Measurements from ENCODE around the gene TTC24.
"Not testable (repeated sequence)": the region's sequence is repeated elsewhere in the genome, so short reads cannot be mapped to it uniquely, and the experiment has no call there.

Gene TTC24

GRCh38 chr1:156619582-156619955 is 40.0 kb downstream of the TTC24 start:
- H3K27me3 Mint-ChIP-seq (ENCODE audit: low read depth), result peaks cover 78% of the 10 kb centered on the region
- no peak overlapping the region for H3K27ac Mint-ChIP-seq
- H3K4me3 Mint-ChIP-seq, result no peak overlapping the region
- peaks cover 1% of the 10 kb centered on the region for H3K36me3 Mint-ChIP-seq (ENCODE audit: low read depth)
- peaks cover 5% of the 10 kb centered on the region for H3K4me1 Mint-ChIP-seq (ENCODE audit: low read depth)
- no peaks in the 10 kb centered on the region for H3K9me3 Mint-ChIP-seq

- Mint-ChIP-seq H3K27ac (no peak overlapping the region), H3K4me3 (peak overlapping the region; percentile 53), H3K4me1 (ENCODE audit: low read depth) (peaks cover 11% of the 10 kb centered on the region), H3K36me3 (ENCODE audit: low read depth) (peaks cover 1% of the 10 kb centered on the region), H3K9me3 (no peaks in the 10 kb centered on the region), H3K27me3 (ENCODE audit: low read depth) (peaks cover 74% of the 10 kb centered on the region)
Measured at GRCh38 chr1:156622581-156623297, 43.2 kb downstream of the TTC24 start.

- no peak overlapping the region for H3K4me3 Mint-ChIP-seq
- peaks cover 10% of the 10 kb centered on the region for H3K4me1 Mint-ChIP-seq (ENCODE audit: low read depth)
- peaks cover 1% of the 10 kb centered on the region for H3K36me3 Mint-ChIP-seq (ENCODE audit: low read depth)
- no peaks in the 10 kb centered on the region for H3K9me3 Mint-ChIP-seq
- H3K27me3 Mint-ChIP-seq (ENCODE audit: low read depth), result peaks cover 77% of the 10 kb centered on the region
- no peak overlapping the region for H3K27ac Mint-ChIP-seq
Measured at GRCh38 chr1:156623946-156624813, 44.7 kb downstream of the TTC24 start.

DNA sequence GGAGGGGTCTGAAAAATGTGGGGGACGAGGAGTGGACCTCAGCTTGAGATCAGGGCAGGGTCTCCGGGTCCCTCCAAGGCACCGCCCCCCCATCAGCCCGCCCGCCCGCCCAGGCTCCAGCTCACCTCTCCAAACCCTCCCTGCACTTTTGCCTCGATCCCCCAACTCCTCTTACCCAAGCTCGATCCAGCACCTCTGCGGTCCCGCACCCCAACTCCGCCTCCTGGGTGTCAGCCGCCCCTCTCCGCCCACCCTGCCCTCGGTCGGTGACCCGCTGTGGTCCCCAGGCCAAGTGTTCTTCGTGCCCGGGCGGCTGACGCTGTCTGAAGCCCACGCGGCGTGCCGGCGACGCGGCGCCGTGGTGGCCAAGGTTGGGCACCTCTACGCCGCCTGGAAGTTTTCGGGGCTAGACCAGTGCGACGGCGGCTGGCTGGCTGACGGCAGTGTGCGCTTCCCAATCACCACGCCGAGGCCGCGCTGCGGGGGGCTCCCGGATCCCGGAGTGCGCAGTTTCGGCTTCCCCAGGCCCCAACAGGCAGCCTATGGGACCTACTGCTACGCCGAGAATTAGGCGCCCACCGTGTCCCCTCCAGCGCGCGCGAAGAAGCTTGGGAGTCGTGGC is 45.4 kb downstream of the TTC24 start:
- peaks cover 1% of the 10 kb centered on the region for H3K36me3 Mint-ChIP-seq (ENCODE audit: low read depth)
- no peak overlapping the region for H3K4me3 Mint-ChIP-seq
- H3K4me1 Mint-ChIP-seq (ENCODE audit: low read depth), result peaks cover 9% of the 10 kb centered on the region
- no peaks in the 10 kb centered on the region for H3K9me3 Mint-ChIP-seq
- H3K27me3 Mint-ChIP-seq (ENCODE audit: low read depth), result peaks cover 77% of the 10 kb centered on the region
- H3K27ac Mint-ChIP-seq, result no peak overlapping the region

- Mint-ChIP-seq H3K9me3 (no peaks in the 10 kb centered on the region), H3K4me3 (peak overlapping the region; percentile 33), H3K27ac (peak overlapping the region; percentile 2), H3K36me3 (ENCODE audit: low read depth) (peaks cover 1% of the 10 kb centered on the region), H3K27me3 (ENCODE audit: low read depth) (peaks cover 74% of the 10 kb centered on the region), H3K4me1 (ENCODE audit: low read depth) (peaks cover 9% of the 10 kb centered on the region)
Measured at GRCh38 chr1:156625436-156626078, 46.0 kb downstream of the TTC24 start.

DNA sequence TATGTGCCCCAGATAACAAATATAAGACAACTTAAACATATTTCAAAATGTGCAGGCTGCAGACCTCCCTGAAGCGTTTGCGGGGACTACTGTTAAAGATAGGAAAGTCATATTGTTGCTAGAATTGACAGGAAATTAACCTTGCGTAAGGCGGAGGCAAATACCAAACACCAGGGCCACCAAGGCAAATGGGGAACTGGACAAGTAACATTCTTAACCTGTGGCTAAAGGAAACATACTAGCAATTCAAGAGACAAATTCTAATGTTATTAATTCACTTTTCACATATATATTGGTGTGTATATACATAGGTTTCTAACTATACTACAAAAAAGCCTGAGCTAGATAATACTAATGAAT is 46.5 kb downstream of the TTC24 start:
- Mint-ChIP-seq H3K27ac (no peak overlapping the region), H3K27me3 (ENCODE audit: low read depth) (peaks cover 74% of the 10 kb centered on the region), H3K4me1 (ENCODE audit: low read depth) (peaks cover 9% of the 10 kb centered on the region), H3K4me3 (no peak overlapping the region), H3K36me3 (ENCODE audit: low read depth) (peaks cover 3% of the 10 kb centered on the region), H3K9me3 (no peaks in the 10 kb centered on the region)

- peaks cover 73% of the 10 kb centered on the region for H3K27me3 Mint-ChIP-seq (ENCODE audit: low read depth)
- H3K4me3 Mint-ChIP-seq, result no peak overlapping the region
- peaks cover 9% of the 10 kb centered on the region for H3K4me1 Mint-ChIP-seq (ENCODE audit: low read depth)
- H3K36me3 Mint-ChIP-seq (ENCODE audit: low read depth), result peaks cover 3% of the 10 kb centered on the region
- no peaks in the 10 kb centered on the region for H3K9me3 Mint-ChIP-seq
- no peak overlapping the region for H3K27ac Mint-ChIP-seq
Measured at GRCh38 chr1:156627313-156627880, 47.9 kb downstream of the TTC24 start.

GRCh38 chr1:156629823-156630449 is 50.4 kb downstream of the TTC24 start:
- Mint-ChIP-seq H3K27me3 (ENCODE audit: low read depth) (peaks cover 72% of the 10 kb centered on the region), H3K4me3 (no peak overlapping the region)

DNA sequence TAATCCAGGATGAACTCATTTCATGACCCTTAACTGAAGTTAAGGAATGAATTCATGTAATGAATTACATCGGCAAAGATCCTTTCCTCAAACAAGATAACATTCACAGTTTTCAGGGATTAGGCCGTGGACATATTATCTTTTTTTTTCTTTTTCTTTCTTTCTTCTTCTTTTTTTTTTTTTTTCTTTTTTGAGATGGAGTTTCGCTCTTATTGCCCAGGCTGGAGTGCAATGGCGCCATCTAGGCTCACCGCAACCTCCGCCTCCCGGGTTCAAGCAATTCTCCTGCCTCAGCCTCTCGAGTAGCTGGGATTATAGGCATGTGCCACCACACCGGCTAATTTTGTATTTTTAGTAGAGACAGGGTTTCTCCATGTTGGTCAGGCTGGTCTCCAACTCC is 51.6 kb downstream of the TTC24 start:
- not testable (repeated sequence) for H3K27ac Mint-ChIP-seq, H3K4me3 Mint-ChIP-seq

More at GRCh38 chr1:156629823-156630449, 50.4 kb downstream of the TTC24 start:
- H3K27ac Mint-ChIP-seq, result no peak overlapping the region
- H3K36me3 Mint-ChIP-seq (ENCODE audit: low read depth), result peaks cover 1% of the 10 kb centered on the region
- peaks cover 7% of the 10 kb centered on the region for H3K4me1 Mint-ChIP-seq (ENCODE audit: low read depth)
- no peaks in the 10 kb centered on the region for H3K9me3 Mint-ChIP-seq

GRCh38 chr1:156632355-156632754 is 52.8 kb downstream of the TTC24 start:
- Mint-ChIP-seq H3K4me3 (no peak overlapping the region), H3K27me3 (ENCODE audit: low read depth) (peaks cover 68% of the 10 kb centered on the region), H3K9me3 (no peaks in the 10 kb centered on the region), H3K36me3 (ENCODE audit: low read depth) (peaks cover 1% of the 10 kb centered on the region), H3K4me1 (ENCODE audit: low read depth) (peaks cover 1% of the 10 kb centered on the region), H3K27ac (no peak overlapping the region)

More for the DNA sequence above, 51.6 kb downstream of the TTC24 start:
- H3K4me1 Mint-ChIP-seq (ENCODE audit: low read depth); H3K9me3 Mint-ChIP-seq; H3K36me3 Mint-ChIP-seq (ENCODE audit: low read depth): not testable (repeated sequence)
- H3K27me3 Mint-ChIP-seq (ENCODE audit: low read depth), result peaks cover 68% of the 10 kb centered on the region

Data from T-helper 1 cell treated with Interleukin-12 subunit alpha and Interleukin-12 subunit beta and Interleukin-4 antibody, amounts not matched to agents 30 μg/mL and 1 μg/mL, for 36 hours (primary cell).